HG03558 (cell line): ENCODE data around the gene NR5A1.

ENCODE experiments used
- ATAC-seq: cut with Tn5 transposase; IDR thresholded peaks from one replicate; pipeline ENCODE4 v1.9.1; 2021; ENCODE audit warnings: moderate number of reproducible peaks; ENCODE audit not compliant: unreplicated experiment; ENCODE audit errors: extremely low read depth

Gene NR5A1

DNA sequence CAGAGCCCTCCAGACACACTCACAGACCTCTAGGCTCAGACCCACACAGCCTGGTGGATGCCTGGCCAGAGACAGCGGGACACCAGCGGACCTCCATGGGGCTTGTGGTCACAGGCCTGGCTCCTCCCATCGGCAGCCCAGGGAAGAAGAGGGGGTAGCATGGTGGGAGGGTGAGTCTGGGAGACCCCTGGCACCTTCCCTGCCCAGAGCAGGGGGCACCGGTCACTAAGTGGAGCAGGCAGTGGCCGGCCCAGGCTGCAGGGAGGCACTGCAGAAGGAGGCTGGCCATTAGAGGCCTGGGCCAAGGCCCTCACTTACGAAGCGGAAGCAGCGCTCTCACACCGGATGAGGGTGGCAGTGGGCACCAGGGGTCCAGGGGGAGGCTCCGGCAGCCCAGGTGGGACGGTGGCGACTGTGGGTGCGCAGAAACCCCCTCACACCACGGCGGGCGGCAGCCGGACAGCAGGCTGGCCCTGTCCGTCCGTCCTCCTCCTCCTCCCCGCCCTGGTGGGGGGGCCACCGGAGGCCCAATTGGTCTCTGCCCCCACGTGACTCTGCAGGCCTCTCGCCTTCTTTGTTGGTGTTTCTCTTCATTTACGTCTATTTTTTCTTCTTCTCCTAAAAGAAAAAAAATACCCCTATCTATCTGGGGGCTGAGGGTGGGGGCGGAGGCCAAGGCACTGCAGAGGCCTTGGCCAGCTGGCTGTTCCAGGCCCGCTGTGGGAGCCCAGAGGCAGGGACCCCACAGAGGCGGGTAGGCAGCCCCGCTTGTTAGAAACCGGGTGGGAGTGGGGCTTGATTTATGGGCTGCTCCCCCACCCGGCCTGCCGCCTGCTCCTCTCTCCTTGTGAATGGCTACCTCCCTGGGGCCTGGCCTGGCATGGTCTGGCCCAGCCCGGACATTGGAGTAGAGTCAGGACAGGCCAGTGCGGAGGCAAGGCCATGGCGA is at the start of gene NR5A1:
TSS of gene NR5A1 (minus strand) at position 469 of the 949 bp plus-strand sequence. CDS start 4,004 bp downstream, outside the sequence.
- no peak for ATAC-seq

DNA sequence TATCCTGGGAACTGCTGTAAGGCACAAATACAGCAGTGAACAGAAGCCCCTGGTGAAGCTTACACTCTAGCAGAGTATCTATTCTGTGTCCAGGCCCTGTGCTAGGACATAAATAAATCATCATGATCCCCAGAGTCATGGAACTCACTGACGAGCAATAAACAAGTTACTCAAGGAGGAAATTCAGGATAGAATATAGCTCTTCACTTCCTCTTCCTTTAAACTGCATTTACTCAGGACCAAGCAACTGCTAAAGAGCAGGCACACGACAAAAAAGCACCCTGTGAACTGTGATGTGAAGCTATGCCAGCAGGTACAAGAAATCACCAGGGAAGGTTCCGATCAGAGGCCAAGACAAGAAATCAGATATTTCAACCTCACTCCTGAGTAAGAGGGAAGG is 47.8 kb upstream of the NR5A1 start:
- ATAC-seq: no peak

DNA sequence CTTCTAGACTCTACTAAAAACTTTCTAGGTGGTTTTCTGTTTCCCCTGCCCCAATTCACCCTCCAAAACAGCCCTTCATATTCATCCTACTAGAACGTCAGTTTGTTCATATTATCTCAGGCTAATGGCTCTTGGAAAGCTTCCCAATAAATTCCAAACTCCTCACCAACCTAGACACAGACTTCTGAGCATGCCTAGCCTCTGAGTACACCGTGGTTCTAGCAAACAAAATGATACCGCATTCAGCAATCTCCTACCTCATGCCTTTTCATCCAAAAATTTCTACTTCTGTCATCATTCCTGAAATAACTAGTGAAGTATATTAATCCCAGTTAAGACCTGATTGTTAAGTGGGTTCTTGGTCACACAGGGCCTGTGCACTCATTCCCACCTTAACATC is 46.5 kb upstream of the NR5A1 start:
- ATAC-seq: no peak

DNA sequence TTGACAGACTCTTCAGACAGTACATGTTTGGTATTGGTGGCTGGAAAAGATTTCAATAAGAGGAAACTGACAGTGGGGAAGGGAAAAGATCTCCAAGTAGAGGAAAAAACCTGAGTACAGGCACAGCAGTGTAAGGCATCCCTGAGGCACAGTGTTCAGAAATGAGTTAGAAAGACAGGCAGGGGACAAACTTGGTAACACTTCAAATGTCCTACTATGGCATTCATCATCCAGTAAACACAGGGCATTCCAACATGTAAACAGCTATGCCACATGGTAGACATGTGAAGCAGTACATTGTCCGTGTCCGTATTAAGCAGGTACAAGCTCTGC is 45.0 kb upstream of the NR5A1 start:
- ATAC-seq: no peak

DNA sequence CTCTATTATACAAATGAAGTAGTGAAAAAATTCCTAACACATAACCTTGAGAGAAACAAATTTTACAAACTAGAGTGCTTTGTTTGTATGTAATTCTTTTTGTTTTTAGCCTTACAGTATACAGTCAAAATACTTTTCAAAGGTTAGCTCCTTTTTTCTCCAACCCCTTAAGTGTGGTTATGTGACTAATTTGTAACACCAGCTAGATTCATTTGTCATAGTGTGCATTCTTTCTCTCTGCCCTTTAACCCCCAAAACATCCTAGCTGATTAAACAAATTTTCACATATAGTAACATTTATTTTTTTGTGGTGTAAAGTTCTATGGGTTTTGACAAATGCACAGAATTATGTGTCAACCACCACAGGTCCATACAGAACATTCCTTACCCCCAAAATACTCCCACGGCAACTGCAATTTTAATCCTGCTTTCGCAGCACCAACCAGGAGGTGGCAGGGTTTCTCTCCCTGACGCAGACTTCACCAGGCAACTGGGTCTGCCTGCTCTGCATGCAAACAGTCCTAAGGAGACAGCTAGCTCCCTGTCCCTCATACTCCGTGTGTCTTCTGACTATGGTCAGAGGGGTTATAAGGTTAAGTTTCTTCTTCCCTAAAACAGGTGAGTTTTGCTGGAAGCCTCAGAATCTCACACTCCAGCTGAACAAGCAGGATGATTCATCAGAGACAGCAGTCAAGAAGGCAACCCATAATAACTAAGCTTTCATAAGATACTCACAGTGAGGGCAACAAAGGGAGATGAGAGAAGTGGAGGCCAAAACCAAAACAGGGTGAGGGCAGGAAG is 44.5 kb upstream of the NR5A1 start:
- ATAC-seq: no peak

DNA sequence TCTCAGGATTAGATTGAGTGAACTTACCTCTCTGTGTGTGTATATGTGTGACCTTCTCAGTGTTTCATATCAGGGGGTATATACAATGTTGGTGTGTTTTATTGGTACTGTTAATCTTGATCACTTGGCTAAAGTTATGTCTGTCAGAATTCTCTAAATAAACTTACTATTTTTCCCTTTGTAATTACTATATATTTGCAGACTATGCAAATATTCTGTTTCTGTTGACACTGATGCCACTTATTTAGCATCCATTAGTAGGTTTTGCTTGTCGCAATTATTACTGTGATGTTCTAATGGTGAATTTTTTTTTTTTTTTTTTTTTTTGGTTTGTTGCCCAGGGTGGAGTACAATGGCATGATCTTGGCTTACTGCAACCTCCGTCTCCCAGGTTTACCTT is 42.9 kb upstream of the NR5A1 start:
- ATAC-seq: no peak

DNA sequence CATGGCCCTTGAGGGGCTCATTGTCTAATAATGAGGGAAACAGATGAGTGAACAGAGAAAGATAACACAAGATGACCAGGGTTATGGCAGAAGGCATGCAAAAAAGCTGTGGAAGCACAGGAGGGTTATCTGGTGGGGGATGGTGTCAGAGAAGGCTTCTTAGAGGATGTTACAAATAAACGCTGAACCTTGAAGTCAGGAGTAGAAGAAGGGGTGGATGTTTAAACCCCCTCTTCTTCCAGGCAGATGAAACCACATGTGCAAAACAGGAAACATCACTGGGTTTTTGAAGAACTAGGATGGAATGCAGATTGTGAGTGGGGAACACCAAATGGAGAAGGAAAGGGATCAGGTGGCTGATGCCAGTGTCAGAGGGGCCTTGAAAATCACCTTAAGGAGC is 41.8 kb upstream of the NR5A1 start:
- ATAC-seq: no peak

DNA sequence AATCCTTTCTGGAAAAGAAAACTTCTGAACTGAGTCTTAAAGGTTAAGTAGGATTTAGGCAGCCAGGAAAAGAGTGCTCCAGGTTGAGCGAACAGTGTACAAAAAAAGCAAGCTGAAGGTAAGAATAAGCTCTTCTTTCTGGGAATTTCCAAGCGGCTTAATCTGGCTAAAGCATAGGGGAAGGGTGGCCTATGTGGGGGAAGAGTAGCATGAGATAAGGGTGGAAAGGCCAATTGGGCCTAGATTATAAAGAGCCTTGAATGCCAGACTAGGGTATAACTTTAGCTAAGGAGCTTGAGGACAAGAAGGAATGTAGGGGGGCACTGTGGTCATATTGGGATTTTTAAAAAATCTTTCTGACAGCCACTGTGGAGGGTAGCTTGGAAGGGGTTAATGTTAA is 37.3 kb upstream of the NR5A1 start:
- ATAC-seq: no peak

DNA sequence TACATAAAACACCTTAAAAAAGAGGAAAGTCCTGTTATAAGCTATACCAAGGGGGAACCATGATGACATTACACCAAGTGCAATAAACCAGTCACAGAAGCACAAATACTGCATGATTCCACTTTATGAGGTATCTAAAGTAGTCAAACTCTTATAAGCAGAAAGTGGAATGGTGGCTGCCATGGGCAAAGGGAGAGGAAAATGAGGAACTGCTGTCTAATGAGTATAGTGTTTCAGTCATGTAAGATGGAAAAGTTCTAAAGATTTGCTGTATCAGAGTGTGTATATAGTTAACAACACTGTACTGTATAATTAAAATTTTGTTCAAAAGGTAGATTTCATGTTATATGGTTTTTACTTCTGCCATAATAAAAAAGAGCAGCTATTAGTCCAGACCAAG is 34.6 kb upstream of the NR5A1 start:
- no peak for ATAC-seq

DNA sequence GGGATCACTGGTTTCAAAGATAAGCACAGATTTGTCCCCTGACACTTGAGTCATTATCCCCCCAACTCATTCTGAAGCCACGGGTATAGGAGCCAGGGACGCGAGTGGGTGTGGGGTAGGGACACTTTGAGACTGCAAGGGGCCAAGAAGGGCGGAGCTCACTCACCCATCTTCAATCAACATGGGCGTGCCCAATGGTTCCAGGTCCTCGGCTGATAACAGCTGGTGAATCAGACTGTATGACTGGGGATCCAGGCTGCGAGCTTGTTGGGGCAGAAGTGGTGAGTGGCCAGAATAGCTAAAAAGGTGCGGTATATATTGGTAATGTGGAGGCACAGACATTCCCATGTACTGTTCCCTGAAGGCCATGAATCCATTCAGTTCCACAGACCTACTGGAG is 30.7 kb upstream of the NR5A1 start:
- ATAC-seq: no peak

DNA sequence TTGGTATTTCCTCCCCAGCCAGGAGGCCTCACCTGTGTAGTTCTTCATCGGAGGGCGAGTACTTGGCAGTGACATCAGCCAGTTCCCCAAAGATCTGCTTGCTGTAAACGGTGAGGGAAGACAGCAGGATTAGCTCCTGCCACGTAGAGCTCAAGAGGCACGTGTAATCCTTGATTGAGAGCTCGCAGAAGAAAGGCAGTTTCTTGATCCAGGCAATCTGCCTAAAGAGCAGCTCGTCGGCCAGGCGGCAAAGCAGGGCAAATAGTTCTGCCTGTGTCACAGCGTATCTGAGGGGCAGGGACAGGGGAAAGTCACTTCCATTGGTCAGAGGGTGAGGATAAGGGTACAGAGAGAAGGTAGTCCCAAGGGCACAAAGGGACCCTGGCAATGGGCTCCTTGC is 28.6 kb upstream of the NR5A1 start:
- no peak for ATAC-seq

DNA sequence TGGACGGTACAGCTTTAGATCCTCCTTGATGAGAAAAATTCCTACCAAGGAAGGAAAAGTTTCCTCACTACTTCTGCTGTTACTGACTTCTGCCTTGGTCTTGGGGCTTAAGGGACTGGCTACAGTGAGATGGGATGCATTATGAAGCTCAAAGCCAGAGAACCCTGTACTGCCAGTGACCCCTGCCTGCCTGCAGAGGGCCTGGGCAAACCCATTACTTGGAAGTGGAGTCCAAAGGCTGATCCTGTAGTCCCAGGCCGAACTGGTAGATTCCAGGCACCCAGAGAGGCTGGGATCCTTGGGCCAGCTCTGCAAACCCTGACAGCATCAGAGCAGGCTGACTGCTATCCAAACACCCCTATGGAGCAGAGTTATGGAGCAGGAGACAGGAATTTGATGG is 25.7 kb upstream of the NR5A1 start:
- ATAC-seq: no peak

DNA sequence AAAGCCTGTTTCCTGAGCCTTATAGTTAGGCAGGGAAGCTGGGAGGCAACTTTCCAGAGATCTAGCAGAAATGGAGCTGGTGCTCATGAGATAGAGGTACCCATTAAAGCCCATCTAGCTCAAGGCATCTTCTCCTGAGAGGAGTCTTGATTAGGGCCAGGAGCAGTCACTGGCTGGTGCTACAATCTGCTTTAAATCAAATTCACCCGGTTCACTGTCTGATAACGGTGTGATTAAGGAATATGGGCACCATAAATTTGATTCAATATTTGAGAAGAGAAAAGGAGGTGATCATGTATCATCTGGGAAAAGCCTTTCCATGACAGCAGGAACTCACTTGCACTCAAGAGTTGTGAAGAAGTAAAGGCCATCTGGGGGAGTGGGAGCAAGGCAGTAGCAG is 23.9 kb upstream of the NR5A1 start:
- no peak for ATAC-seq

DNA sequence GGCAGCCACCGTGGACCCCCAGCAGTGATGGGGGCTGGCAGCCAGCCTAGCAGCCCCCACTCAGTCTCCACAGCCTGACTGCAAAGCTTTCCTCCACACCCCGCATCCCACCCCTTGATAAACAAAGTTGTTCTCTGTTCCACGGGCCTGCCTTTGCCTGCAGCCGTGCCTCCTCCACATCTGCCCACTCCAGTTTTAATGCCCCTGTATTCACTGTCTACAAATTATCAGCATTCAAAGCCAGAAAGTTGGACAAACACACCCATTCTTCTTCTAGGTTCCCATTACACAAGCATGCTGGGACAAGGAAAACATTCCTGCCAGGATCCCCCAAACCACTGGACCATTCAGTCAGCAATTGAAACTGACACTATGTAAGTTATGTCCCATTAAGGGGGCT is 23.0 kb upstream of the NR5A1 start:
- no peak for ATAC-seq

DNA sequence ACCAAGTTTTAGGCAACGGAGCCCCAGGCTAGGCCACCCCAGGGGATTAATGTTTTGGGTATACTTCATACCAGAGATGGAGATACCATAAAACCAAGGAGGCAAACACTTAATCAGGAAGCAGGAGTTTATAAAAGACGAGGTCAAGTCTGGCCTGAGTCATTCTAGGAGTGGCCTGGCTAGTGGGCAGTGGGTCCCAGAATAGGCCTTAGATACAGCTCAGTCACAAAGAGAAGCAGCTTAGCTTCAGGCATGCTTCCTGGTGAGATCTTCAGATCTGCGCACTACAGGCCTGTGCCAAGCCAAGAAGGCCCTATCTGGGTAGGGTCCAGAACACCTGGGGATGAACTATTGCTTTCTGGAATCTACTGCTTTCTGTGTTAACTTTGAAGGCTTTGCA is 20.6 kb upstream of the NR5A1 start:
- ATAC-seq: no peak

DNA sequence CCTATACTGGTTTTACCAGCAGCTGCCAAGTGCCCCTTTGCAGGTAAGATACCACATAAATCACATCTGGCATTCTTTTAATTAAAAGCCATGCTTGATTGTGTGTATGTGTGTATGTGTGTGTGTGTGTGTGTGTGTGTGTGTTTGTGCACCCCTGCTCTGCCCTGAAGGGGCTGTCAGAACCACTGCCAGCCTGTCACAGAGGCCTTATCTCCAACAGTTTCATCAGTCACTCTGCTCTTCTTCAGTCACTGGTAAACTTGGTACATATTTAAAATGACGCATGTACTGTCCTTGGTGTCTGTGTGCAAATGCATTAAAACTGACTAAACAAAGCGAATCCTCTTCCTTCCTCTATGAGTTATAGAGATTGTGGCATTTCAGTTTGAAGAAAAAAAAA is 19.0 kb upstream of the NR5A1 start:
- ATAC-seq: no peak

DNA sequence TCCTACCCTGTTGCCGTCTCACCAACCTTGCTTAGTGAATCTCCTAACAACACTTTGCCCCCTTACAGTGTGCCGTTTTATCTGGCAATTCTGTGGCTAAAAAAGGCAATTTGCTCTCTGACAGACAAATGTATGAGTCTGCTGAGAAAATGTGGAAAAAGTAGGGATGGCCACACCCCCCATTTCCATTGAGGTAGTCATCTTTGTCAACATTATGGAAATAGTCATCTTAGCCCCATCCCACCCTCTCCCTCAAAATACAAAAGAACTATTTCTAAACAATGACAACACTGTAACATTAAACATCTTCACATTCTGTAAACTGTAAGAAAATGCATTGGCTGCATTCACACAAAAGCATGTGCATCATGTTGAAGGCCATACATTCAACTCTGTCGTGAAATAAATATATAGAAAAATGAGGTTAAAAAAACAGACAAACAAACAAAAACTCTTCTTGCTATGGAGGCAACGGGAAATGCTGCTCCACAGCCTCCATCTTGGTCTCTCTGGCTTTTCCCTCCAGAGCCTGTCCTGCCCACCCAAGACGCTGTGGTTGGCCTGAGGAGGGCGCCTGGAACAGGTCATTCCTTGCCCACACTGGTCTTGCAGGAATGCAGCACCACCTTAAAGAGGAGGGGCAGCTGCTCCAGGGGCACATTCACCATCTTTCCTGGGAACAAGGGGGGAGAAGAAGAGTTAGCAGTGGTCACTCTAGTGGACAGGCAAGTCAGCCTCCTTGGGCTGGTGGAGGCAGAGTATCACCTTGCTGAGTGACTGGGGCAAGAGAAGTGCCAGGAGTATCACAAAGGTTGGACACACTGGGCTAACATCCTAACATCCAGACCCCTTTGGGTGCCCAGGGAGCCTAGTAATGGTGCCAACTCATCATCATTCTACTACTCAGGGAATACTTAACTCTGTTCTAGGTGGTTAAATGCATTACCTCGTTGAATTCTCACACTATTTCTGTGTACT is 15.2 kb upstream of the NR5A1 start:
- ATAC-seq: no peak

DNA sequence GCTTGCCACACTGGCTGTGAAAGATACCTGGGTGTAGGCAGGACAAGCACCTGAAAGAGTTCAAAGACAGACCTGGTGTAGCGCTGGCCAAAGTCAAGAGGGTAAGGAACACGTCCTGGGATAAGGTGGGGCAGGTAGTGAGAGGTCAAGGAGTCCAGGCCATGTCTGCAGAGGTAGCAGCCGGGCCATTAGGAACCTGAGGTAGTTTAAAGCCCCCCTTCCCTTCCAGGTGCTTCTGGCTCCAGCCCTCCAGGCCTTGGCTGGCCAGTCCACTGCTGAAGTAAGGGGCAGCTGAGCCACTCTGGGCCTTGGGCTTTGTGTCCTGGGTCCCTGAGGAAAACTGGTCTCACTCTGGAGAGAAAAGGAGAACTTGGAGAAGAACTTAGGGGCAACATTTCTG is 13.9 kb upstream of the NR5A1 start:
- no peak for ATAC-seq

DNA sequence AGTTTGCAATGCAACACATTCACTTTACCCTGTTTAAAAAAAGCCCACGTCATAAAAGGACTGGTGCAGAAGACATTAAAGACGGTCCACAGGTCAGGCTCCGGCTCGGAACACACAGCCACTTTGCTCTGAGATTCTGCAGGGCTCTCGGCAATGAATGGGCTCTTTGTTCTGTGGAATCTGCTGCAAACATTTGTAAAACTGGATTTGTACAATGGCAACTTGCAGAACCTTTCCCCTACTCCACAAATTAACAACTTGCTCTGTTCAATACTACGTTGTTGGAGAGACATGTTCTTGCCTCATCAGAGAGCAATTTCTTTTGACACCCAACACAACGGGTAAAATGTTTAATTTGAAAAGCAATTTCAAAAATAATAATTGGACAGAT is 13.0 kb upstream of the NR5A1 start:
- no peak for ATAC-seq

DNA sequence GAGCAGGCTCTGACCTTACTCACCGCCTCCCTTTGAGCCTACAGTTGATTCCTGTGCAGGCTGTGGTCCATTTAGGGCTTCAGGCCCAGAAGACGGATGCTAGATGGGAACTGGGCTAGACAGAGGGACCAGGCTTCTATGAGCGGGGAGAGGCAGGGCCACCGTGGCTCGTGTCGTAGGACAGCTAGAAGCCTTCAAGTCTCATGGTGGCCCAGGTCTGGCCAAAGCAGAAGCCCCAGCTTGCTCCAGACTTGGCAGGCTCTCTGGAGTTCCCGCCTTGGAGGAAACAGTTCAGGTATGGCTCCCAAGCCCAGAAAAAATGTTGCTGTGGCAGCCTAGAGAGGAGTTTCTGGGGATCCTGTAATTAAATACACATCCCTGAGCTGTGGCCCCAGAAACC is 10.9 kb upstream of the NR5A1 start:
- no peak for ATAC-seq
